Panc1 (cell line): ENCODE measurements around the gene OLFML1. TPM values are rescaled to one million over a fixed set of nuclear protein-coding genes. Genes with fewer than 3 reads are reported as not detected.

ENCODE experiments used
- ATAC-seq: fragments of 200-7000 bp; cut with Tn5 transposase; 2 replicates; pipeline ENCODE4 v1.9.1; 2020; ENCODE audit warnings: mild to moderate bottlenecking, moderate library complexity
- BruUV-seq: library from RNA; stranded (reverse); fragments of 400-500 nt; replicated peaks from 2 replicates; lab custom pipeline; 2021; lab: Mats Ljungman, UMichigan
- CTCF ChIA-PET: fragments of 300-600 bp; sonication (Branson Sonifier 250); formaldehyde crosslinking; loops from one replicate; lab custom pipeline; 2022; ENCODE audit warnings: antibody characterized with exemption; lab: Charles Lee
- POLR2A ChIA-PET: fragments of 300-600 bp; sonication (Branson Sonifier 250); formaldehyde crosslinking; loops from one replicate; lab custom pipeline; 2022; ENCODE audit warnings: antibody characterized with exemption; lab: Charles Lee
- DNase-seq: peaks from one replicate; pipeline ENCODE4 v3.0.0-alpha.2; 2010; ENCODE audit warnings: low read depth, low spot score
- H3K27ac ChIP-seq: 2 replicates; pipeline ENCODE4 v1.5.1; 2011; ENCODE audit warnings: mild to moderate bottlenecking, low read length, inconsistent platforms
- H3K27me3 ChIP-seq: fragments of 200-500 bp; sonication (Bioruptor generic); 2 replicates; pipeline ENCODE4 v1.6.0; 2014; ENCODE audit warnings: low read length, inconsistent platforms; ENCODE audit not compliant: control insufficient read depth, insufficient read depth
- H3K36me3 ChIP-seq: fragments of 200-500 bp; sonication (Bioruptor generic); 2 replicates; pipeline ENCODE4 v1.5.1; 2014; ENCODE audit warnings: inconsistent platforms, mild to moderate bottlenecking, low read length, moderate library complexity; ENCODE audit not compliant: control insufficient read depth, insufficient read depth
- H3K4me1 ChIP-seq: 2 replicates; pipeline ENCODE4 v1.5.1; 2011; ENCODE audit warnings: inconsistent platforms, mild to moderate bottlenecking, low read length, moderate library complexity; ENCODE audit not compliant: control insufficient read depth, insufficient read depth
- H3K4me3 ChIP-seq, 2 experiments: 2 replicates each; pipeline ENCODE4 v1.5.1; 2011 to 2012; ENCODE audit warnings: low read depth in 2 of 2, low read length in 2 of 2, mild to moderate bottlenecking in 2 of 2, inconsistent platforms in 1 of 2, moderate library complexity in 1 of 2
- H3K9me3 ChIP-seq: fragments of 200-500 bp; sonication (Bioruptor generic); 2 replicates; pipeline ENCODE4 v1.5.1; 2014; ENCODE audit warnings: low read depth, mild to moderate bottlenecking, inconsistent platforms, low read length, moderate library complexity; ENCODE audit not compliant: control insufficient read depth, insufficient read depth
- POLR2AphosphoS5 ChIP-seq: IDR thresholded peaks from 2 replicates; pipeline ENCODE4 v1.6.1; 2012; ENCODE audit warnings: mild to moderate bottlenecking, low read depth, low read length, moderate library complexity
- SIN3A ChIP-seq: IDR thresholded peaks from 2 replicates; pipeline ENCODE4 v1.6.1; 2012; ENCODE audit warnings: low read depth, mild to moderate bottlenecking, low read length, moderate library complexity, borderline replicate concordance; ENCODE audit not compliant: insufficient read depth
- TCF7L2 ChIP-seq: IDR thresholded peaks from 2 replicates; pipeline ENCODE4 v1.6.1; 2011; ENCODE audit warnings: mild to moderate bottlenecking, low read depth, low read length, inconsistent platforms
- in situ Hi-C: cut with HindIII; loops from 2 replicates; pipeline ENCODE4 v1.10.0; 2016; ENCODE audit warnings: low sequenced_read_pairs, low pct_unique_long_range_greater_than_20kb
- intact Hi-C: fragments of 100-400 bp; cut with micrococcal nuclease; formaldehyde crosslinking; loops from one replicate; pipeline ENCODE4 v1.10.0; 2022; ENCODE audit not compliant: unreplicated experiment
- total RNA-seq: library from RNA; stranded (reverse); gene quantifications from one replicate; pipeline ENCODE4 v1.2.1, GENCODE V29; 2021; ENCODE audit not compliant: unreplicated experiment
- TF ChIP-seq, protein P1 (sequence below): fragments of 450-650 bp; IDR thresholded peaks from 2 replicates; pipeline ENCODE4 v1.5.1; 2017; ENCODE audit warnings: mild to moderate bottlenecking
- TF ChIP-seq, protein P2 (sequence below), 2 experiments: IDR thresholded peaks; 2 replicates each; pipeline ENCODE4 v1.6.1; 2011 to 2012; ENCODE audit warnings: low read depth in 2 of 2, control low read depth in 1 of 2, low read length in 1 of 2, mild to moderate bottlenecking in 1 of 2, moderate library complexity in 1 of 2; ENCODE audit not compliant: insufficient read depth in 1 of 2

Gene OLFML1
- total RNA-seq, 1 experiment from 2014 or later = not detected

DNA sequence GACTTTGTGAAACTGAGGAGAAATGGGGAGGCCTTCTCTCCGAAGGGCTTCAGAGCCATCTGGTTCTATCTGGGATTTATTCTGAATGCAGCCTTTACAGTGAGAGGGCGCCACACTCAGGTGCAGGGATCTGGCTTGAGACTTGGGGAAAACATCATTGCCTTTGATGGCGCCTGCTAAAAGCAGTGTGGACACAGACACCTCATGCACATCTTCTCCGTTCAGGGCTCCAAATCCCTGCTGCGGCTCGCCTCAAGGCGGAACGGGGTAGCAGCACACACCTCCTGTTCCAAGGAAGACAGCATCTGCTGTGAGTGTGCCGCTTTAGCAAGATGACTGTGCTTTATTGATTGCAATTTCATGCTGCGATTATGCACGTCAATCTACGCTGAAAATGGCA is 37.1 kb upstream of the OLFML1 start:
- POLR2A ChIA-PET = no interaction called here
- intact Hi-C loops (loop anchor here (10.0 kb wide), 1 partner anchor 303 kb away; no protein-coding TSS in a partner anchor), in situ Hi-C loops (no loop called here)
- H3K4me1 ChIP-seq = no peaks in the 10 kb centered on the region
- TF ChIP-seq SIN3A (no peak), POLR2AphosphoS5 (no peak)
- TF ChIP-seq, protein P1, sequence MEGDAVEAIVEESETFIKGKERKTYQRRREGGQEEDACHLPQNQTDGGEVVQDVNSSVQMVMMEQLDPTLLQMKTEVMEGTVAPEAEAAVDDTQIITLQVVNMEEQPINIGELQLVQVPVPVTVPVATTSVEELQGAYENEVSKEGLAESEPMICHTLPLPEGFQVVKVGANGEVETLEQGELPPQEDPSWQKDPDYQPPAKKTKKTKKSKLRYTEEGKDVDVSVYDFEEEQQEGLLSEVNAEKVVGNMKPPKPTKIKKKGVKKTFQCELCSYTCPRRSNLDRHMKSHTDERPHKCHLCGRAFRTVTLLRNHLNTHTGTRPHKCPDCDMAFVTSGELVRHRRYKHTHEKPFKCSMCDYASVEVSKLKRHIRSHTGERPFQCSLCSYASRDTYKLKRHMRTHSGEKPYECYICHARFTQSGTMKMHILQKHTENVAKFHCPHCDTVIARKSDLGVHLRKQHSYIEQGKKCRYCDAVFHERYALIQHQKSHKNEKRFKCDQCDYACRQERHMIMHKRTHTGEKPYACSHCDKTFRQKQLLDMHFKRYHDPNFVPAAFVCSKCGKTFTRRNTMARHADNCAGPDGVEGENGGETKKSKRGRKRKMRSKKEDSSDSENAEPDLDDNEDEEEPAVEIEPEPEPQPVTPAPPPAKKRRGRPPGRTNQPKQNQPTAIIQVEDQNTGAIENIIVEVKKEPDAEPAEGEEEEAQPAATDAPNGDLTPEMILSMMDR = peak; percentile 47; the same call in 1 of the 2 replicates
- H3K4me3 ChIP-seq = no peak overlapping the region
- H3K36me3 ChIP-seq = no peaks in the 10 kb centered on the region
- H3K27ac ChIP-seq = no peak overlapping the region
- ATAC-seq (no peak), DNase-seq (no peak)
- peaks cover 2% of the 10 kb centered on the region; the same call in 1 of the 2 replicates for H3K27me3 ChIP-seq
- CTCF ChIA-PET = no interaction called here
- H3K9me3 ChIP-seq = no peaks in the 10 kb centered on the region
- BruUV-seq = no TSS peak

- intact Hi-C loops = loop anchor here (10.0 kb wide), 1 partner anchor 305 kb away; no protein-coding TSS in a partner anchor
- TF ChIP-seq, protein P2, sequence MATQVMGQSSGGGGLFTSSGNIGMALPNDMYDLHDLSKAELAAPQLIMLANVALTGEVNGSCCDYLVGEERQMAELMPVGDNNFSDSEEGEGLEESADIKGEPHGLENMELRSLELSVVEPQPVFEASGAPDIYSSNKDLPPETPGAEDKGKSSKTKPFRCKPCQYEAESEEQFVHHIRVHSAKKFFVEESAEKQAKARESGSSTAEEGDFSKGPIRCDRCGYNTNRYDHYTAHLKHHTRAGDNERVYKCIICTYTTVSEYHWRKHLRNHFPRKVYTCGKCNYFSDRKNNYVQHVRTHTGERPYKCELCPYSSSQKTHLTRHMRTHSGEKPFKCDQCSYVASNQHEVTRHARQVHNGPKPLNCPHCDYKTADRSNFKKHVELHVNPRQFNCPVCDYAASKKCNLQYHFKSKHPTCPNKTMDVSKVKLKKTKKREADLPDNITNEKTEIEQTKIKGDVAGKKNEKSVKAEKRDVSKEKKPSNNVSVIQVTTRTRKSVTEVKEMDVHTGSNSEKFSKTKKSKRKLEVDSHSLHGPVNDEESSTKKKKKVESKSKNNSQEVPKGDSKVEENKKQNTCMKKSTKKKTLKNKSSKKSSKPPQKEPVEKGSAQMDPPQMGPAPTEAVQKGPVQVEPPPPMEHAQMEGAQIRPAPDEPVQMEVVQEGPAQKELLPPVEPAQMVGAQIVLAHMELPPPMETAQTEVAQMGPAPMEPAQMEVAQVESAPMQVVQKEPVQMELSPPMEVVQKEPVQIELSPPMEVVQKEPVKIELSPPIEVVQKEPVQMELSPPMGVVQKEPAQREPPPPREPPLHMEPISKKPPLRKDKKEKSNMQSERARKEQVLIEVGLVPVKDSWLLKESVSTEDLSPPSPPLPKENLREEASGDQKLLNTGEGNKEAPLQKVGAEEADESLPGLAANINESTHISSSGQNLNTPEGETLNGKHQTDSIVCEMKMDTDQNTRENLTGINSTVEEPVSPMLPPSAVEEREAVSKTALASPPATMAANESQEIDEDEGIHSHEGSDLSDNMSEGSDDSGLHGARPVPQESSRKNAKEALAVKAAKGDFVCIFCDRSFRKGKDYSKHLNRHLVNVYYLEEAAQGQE (IDR thresholded peaks at IDR 0.05; ENCODE audit: insufficient read depth in 1 of 2, low read depth in 2 of 2, low read length in 1 of 2) = no peak
- TF ChIP-seq, protein P1 = no peak
- no peak for TF ChIP-seq TCF7L2
- no peak for TF ChIP-seq SIN3A
- no peak for TF ChIP-seq POLR2AphosphoS5
- Histone ChIP-seq H3K27ac (no peak overlapping the region), H3K9me3 (no peaks in the 10 kb centered on the region), H3K4me3 (no peak overlapping the region), H3K27me3 (peaks cover 2% of the 10 kb centered on the region; the same call in 1 of the 2 replicates), H3K4me1 (no peaks in the 10 kb centered on the region), H3K36me3 (no peaks in the 10 kb centered on the region)
- ATAC-seq (no peak), DNase-seq (no peak)
- in situ Hi-C loops = no loop called here
- ChIA-PET POLR2A (no interaction called here), CTCF (no interaction called here)
- BruUV-seq = no TSS peak
Measured at GRCh38 chr11:7449211-7449840, 36.0 kb upstream of the OLFML1 start.
